ENCODE results near the gene LPP.

The LPP gene

DNA sequence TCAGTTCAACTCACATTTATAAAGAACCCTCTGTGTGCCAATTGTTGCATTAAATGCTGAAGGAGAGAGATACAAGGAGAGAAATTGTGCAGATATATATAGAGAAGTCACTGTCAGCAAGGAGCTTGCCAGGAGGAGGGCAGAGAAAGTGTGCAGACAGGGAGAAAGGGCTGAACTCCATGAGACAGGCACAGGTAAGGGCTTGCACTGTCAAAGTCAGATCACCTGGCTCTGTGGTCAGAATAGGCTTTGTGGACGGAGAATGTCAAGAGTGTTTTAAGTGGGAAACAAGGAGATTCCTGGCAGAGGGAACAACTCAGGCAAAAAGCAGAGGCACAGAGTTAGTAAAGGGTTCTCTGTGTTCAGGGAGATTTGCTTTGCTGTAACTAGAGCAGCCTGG is 714.8 kb downstream of the LPP start:
- DNase-seq, result no peak

DNA sequence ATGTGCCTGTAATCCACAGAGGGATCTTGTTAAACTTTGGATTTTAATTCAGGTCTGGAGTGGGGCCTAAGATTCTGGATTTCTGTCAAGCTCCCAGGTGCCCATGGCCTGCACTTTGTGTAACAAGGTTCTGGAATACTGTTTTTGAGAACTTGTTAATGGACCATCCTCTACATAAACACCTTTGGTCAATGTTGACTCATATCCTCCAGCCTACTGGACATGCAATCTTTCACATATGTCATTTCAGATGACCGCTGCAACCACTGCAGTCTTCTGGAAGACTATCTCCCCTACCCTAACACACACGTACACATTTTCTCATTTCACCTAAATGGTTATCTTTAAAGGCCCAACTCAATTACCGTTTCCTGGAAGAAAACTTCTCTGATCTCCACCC is 715.7 kb downstream of the LPP start:
- DNase-seq, result no peak

- no peak for DNase-seq
Measured at GRCh38 chr3:188870431-188870830, 716.5 kb downstream of the LPP start.

- DNase-seq, result no peak
Measured at GRCh38 chr3:188874576-188874975, 720.6 kb downstream of the LPP start.

DNA sequence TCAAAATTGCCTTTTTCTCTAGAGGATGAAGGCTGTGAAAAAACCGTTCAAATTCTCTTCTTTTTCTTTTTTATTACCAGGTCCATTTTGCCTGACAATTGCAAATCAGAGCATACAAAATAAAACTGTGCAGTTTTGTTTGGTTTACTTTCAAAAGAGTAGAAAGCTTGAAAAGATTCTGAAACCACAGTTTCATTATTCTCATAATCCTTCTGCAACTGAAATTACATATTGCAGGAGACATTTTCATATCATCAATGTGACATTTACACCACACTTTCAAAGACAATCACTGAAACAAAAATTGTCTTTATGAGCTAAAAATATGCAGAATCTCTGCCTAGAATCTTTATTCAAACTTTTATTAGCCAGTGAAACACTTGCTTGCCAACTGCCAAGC is 721.5 kb downstream of the LPP start:
- DNase-seq, result no peak

GRCh38 chr3:188876370-188876769 is 722.4 kb downstream of the LPP start:
- DNase-seq, result no peak

DNA sequence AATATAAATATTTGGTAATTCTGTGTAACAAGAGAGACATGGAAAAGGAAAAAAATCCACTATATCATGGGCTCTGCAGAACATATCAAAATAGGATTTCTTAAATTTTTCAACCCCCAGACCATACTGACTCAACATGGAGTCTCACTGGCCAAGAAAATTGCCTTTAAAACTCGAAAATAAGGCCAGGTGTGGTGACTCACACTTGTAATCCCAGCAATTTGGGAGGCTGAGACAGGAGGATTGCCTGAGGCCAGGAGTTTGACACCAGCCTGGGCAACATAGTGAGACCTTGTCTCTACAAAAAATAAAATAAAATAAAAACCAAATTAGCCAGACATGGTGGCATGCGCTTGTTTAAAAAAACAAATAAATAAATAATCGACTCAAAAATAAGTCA is 723.4 kb downstream of the LPP start:
- DNase-seq, result no peak

GRCh38 chr3:188878076-188878475 is 724.1 kb downstream of the LPP start:
- no peak for DNase-seq

DNA sequence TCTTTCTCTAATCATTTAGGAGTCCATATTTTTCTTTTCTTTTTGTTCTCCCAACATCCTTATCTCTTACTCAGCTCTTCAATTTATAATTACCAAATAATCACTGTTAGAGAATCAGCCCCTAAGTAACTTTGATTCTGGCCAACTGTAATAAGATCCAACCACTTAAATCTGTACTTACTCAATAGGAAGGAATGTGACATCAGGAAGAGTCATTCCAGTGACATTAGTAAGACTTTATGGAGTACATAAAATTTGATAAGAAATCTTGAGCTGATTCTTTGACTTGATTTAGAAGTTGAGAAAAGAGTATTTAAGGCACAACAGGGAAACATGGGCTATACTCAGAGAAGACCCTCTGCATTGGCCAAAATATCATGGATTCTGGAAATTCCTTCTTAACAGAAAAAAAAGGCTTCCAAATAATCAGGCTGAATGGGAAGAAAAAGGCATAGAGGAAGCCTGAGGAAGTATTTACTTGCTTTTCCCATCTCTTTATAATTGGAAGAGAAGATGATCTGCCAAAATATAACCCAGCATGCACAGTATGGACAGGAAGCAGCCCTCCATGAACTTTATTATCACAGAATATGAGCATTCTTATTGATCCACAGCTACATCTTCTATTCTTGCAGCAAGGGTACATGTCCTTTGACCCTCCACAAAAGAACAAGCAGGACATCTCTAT is 728.1 kb downstream of the LPP start:
- no peak for DNase-seq

GRCh38 chr3:188884299-188885043 is 730.5 kb downstream of the LPP start:
- DNase-seq, result no peak

DNA sequence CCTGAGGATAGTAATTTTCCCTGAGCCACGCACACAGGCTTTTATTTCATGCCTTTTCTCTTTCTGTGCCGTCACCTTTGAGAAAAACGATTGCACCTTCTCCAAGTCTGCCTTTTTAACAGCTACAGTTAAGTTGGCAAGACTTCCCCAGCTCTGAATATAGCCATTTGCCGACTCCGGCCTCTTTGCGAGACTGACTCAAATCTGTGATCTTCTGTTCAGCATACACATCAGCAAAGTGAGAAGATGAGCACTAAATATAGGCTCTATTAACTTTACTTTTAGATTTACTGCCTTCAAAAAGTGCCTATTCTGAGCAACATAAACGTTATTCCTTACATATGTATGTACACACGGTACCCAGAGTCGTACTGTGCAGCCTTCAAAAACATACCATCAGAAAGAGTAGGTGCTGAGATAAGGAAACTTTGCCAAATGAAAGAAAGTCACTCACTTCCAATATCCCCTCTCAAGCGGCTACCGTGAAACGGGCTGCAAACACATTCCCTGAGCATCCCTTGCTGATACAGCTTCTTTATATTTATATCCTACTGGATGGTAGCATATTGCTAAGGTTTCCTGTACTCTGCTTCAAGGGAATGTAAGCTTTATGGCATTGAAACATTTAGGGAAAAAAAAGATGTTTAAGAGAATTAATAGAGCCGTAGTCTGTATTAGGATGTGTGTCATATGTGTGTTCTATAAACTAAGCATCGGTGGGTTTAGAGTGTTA is 734.5 kb downstream of the LPP start:
- DNase-seq, result no peak

DNA sequence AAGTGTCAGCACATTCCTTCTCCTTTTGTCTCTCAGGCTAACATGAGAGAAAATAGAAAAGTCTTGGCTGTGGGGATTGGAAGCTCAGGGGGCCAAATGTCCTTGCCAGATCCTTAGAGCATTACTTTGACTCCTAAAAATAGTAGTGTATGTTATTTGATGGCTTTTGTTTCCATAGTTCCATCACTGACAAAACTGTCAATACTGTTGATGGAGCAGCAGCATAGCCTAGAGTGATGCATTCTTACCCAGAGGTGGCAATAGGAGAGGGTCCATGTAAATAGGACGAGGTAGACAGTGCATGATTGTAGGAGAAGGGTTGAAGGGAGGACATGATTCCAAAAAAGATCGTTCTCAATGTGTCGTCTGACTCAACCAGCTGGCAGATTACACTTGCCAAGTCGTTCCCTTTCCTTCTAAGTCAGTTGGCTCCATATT is 735.1 kb downstream of the LPP start:
- DNase-seq, result no peak

GRCh38 chr3:188890572-188891270 is 736.8 kb downstream of the LPP start:
- DNase-seq, result no peak

DNA sequence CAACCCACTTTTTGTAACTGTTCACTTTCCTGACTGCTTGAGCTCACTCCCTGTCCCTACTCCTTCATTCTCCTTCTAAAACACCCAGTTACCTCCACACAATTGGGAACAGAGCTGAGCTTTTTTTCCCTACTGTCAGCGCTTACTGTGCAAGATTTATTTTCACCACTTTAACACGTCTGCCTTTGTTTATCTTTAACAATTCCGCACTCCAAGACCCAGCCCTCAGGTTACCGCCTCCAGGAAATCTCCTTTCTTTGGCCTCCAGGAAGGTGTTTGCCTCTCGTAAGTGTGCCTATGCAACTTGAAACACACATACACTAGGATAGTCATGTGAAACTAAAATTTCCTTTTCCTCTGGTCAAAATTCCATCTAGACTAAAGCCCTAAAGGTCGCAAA is 745.9 kb downstream of the LPP start:
- DNase-seq, result no peak

GRCh38 chr3:188900421-188900951 is 746.5 kb downstream of the LPP start:
- DNase-seq, result no peak

DNA sequence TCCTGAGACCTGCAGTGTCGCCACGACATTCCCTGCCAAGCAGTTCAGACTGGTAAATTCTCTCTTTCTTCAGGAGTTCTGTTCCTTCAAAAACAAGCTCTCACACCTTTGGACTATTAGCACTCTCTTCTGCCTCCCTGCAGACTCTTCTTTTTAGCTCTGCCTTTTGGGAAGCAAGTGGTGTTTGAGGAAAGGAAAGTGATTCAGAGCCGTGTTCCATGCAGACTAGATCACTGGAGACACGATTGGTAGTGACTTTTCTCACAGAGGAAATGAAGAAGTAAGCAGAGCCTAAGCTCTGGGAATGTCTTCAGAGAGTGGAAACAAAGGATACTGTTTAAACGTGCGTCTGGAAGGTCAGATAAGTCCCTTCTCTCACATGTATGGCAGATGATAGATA is 747.2 kb downstream of the LPP start:
- DNase-seq, result no peak

GRCh38 chr3:188901671-188902287 is 747.8 kb downstream of the LPP start:
- no peak for DNase-seq

- no peak for DNase-seq
Measured at GRCh38 chr3:188904670-188905069, 750.7 kb downstream of the LPP start.

DNA sequence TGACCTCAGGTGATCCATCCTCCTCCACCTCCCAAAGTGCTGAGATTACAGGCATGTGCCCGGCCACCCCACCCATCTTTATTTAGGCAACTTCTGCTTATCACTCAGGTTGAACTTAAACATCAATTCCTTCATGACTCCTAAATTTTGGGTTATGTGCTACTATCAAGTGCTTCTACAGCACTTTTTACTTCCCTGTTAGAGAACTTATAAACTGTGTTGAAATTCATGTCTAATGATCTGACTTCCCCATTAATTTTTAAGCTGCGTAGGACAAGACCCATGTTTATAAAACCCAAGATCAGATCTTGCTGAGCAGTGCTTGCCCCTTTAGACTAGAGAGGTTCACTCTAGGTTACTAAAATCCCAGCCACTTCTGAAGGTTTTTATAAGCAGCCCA is 751.6 kb downstream of the LPP start:
- DNase-seq, result no peak

DNA sequence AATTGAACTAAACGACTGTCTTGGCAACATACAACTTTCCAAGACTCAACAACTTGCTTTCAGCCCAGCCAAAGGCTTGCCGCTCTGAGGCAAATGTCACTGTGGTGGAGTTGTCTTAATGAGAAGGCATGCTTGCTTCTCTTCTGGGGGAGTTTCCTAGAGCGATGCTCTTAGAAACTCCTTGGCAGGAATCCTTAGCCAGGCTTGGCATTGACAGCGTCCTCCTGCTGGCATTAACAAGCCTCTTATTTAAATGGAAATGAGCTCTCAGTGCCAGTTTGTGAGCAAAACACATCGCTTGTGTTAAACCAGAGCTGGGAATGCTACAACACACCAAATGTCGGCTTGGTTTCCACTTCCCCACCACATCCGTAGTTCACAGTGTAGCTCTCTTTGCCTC is 752.3 kb downstream of the LPP start:
- DNase-seq, result no peak

DNA sequence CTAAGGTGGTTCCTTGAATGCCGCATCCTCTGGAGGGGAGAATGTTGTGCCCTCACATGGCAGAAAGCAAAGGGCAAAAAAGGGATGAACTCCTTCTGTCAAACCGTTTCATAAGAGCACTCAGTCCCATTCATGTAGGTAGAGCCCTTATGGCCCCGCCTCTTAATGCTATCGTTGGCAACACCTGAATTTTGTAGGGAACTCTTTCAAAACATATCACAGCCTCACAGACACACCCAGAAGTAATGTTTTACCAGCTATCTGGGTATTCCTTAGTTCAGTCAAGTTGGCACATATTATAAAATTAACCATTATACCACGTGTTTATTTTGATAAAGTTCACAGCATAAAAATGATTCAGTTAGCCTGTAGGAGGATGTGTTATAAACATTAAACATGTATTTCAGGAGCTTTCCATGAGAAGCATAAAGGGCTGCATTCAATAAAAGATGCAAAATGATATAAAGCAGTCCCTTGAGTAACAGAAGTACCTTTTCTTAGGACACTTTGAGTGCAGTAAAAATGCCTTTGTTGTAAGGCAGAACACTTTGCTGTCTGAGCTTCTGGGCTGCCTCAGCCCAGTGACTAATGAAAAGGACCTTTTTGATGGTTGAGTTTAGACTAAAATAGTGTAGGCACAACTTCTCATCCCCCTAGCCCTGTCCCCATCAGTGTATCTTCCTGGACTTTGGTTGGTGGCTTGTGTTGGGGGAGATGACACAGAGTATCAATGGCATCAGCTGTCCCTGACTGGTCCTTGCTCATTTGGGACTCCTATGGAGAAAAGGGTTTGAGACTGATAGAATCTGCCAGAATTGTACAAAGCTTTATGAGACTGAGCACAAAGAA is 754.3 kb downstream of the LPP start:
- no peak for DNase-seq

All from GOT3 (cell line).